Measurements from ENCODE around the gene BOLA1. TPM values are rescaled to one million over a fixed set of nuclear protein-coding genes. Genes with fewer than 3 reads are reported as not detected.
A peak's percentile ranks its signal among the peaks of the same experiment; 100 is the strongest.
"Not testable (repeated sequence)": the region's sequence is repeated elsewhere in the genome, so short reads cannot be mapped to it uniquely, and the experiment has no call there.

Gene BOLA1
- total RNA-seq, 1 experiment from 2014 or later, result 33.7 TPM

DNA sequence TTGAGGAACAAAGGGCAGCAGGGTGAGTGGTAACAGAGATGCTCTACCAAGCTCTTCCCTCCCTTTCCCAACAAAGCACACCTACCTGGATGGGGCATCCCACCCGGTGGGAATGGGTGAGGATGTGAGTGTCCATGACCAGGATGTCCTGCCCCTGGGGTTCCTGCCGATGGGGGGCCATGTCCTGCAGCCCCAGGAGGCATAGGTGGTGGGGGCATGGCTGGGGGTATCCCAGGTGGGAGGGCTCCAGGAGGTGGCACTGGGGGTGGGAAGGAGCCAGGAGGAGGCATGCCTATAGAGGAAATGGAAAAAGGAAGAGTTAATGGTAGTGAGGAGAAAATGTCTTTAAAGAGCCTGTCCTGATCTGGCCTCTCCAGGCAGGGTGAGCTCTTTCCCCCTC lies 26.4 kb downstream of the BOLA1 start:
- in situ Hi-C loops (cut with HindIII; ENCODE audit: low pct_unique_long_range_greater_than_20kb, low sequenced_read_pairs), result no loop called here
- no peak for DNase-seq (ENCODE audit: low read depth)

DNA sequence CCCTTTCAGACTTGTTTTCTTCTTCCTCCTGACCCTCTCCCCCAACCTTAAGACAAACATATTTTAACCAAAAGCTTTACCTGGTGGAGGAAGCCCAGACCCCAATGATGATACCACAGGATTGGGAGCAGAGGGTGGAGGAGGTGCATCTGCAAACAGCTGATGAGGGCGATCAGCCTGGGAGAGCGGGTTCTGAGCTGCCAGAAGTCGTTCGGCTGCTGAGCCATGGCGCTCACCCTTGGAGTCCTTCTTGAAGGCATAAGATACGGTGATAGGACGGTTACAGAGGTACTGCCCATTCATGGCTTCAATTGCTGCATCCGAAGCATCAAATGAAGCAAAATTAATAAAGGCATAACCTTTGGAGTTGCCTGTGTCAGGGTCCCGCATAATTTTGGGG lies 26.9 kb downstream of the BOLA1 start:
- DNase-seq (ENCODE audit: low read depth), result no peak
- in situ Hi-C loops (cut with HindIII; ENCODE audit: low pct_unique_long_range_greater_than_20kb, low sequenced_read_pairs), result no loop called here

DNA sequence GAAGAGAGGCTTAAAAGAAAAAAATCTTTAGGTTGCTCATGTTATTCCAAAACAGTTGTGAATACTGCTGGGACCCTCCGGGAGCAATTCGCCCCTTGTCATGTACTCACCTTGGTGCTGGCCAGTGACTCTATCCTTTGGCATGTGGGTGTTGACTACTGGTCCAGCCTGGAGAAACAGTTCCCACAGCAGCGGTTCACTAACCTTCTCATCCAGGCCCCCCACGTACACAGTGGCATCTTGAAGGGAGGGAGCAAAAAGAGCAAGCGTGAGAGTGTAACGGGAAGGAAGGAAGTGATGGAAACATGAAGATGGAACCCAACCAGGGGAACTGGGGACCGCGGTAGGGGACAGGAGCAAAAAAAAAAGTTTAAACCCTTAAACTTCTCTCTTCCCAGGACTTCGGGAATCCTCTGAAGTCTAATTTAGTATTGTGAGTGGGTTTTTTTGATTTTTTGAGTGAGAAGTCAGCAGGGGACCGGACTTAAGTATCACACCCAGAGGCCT lies 27.7 kb downstream of the BOLA1 start:
- in situ Hi-C loops (cut with HindIII; ENCODE audit: low pct_unique_long_range_greater_than_20kb, low sequenced_read_pairs), result no loop called here
- DNase-seq (ENCODE audit: low read depth), result no peak

DNA sequence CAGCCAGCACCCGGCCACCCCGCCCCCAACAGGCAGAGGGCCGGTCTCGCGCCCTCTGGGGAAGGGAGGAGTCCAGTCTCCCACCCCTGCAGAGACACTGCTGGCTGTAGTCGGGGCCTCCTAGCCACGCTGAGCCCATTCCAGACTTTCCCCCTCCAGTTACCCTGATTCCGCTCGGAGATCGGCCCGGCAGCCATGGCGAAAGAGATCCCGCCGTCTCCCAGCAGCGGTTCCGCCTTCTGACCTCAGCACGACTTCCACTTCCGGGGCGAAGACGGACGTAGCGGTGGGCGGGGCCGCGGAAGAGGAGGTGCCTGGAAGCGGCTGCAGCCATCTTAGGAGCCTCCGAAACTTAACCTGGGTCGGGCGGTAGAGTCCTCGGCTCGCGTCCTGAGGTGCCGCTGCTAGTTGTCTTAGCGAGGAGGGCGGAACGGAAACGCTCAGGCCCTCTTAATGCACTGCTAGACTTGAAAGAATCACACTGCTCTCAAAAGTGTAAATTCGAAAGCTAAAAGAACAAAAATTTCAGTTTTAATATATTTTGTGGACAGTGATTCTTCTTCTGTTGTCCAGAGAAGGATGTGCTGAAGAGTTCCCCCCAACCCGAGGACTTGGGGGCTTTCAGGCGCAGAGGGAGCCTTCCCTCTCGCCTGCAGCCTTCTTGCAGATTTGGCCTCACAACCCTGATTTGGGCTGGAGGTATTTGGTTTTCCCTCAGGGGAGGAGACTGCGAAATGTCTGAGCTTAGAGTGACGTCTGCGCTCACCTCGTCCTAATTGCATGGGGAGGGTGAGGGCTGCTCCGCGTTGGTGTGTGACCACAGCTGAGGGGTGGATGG lies 28.4 kb downstream of the BOLA1 start, which contains the start of gene SF3B4:
Gene SF3B4, minus strand, starts transcription at position 241 of the 838 bp plus-strand sequence. Its CDS starts 44 bp downstream, at position 197.
- in situ Hi-C loops (cut with HindIII; ENCODE audit: low pct_unique_long_range_greater_than_20kb, low sequenced_read_pairs), result no loop called here
- DNase-seq (ENCODE audit: low read depth), result peak; percentile 89

DNA sequence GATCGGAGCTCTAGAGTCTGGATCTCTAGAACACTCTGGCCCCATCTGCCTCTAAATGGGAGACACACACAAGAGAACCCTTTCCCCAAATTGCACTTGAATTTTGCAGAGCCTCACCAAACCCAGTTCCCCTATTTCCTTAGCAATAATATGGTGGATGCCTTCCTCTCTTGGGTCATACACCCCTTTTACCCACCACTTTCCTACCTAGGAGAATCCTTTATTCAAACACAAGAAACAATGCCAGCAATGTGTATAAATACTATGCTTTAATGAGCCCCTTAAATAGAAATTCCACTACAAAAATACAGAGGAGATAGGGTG lies 29.0 kb downstream of the BOLA1 start:
- in situ Hi-C loops (cut with HindIII; ENCODE audit: low pct_unique_long_range_greater_than_20kb, low sequenced_read_pairs), result no loop called here
- no peak for DNase-seq (ENCODE audit: low read depth)

DNA sequence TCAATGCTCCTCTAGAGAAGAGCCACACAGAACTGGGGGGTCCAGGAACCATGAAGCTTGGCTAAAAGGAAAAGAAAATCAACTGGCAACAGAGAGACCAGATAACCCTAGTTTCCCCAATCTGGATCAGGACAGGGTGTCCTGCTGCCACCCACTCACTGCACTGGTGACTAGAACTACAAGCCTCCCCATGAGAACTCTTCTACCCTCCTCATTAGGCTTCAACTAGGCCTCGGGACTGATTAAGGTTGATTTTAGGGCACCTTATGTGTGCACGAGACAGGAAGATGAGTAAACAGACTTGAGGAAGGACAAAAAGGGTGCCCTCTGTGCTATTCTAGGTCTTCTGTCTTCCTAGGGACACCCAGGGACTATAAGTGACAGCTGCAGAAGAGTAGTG lies 30.5 kb downstream of the BOLA1 start:
- in situ Hi-C loops (cut with HindIII; ENCODE audit: low pct_unique_long_range_greater_than_20kb, low sequenced_read_pairs), result no loop called here

DNA sequence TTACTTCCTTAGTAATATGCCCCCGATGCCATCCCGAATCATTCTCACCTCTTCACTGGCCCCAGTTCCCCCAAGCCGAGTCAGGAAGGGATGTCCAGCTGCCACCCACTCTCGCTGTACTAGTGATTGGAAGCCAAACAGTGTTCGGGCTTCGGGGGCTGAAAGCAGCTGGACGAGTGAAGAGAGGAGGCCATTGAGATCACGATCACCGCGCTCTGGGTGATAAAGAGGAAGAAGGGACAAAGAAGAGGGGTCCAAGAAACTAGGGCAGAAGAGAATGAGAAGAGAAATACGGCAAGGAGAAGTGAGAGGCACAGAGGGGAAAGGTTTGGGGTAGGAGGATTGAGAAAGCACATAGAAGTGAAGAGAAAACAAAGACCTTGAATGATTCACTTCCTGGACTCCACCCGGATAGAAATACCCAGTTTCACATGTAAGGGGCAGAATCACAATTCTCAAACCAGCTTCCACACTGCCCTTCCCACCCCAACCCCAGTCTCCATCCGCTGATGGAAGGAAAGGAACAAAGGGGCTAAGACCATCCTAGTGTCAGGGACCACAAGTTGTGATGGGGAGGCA lies 31.9 kb downstream of the BOLA1 start:
- no peak for DNase-seq (ENCODE audit: low read depth)

More for the DNA sequence above, 30.5 kb downstream of the BOLA1 start:
- no peak for DNase-seq (ENCODE audit: low read depth)

DNA sequence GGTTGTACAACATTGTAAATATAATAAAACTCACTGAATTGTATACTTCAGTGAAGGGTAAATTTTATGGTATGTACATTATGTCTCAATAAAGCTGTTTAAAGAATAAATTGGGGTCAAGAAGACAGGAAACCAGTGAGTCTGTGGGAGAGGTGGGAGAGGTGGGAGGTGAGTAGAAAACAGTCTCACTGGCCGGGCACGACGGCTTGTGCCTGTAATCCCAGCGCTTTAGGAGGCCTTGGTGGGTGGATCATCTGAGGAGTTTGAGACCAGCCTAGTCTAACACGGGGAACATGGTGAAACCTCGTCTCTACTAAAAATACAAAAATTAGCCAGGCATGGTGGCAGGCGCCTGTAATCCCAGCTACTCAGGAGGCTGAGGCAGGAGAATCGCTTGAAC lies 33.1 kb downstream of the BOLA1 start:
- in situ Hi-C loops (cut with HindIII; ENCODE audit: low pct_unique_long_range_greater_than_20kb, low sequenced_read_pairs), result no loop called here
- DNase-seq (ENCODE audit: low read depth), result no peak

More for the DNA sequence above, 31.9 kb downstream of the BOLA1 start:
- in situ Hi-C loops (cut with HindIII; ENCODE audit: low pct_unique_long_range_greater_than_20kb, low sequenced_read_pairs), result no loop called here

DNA sequence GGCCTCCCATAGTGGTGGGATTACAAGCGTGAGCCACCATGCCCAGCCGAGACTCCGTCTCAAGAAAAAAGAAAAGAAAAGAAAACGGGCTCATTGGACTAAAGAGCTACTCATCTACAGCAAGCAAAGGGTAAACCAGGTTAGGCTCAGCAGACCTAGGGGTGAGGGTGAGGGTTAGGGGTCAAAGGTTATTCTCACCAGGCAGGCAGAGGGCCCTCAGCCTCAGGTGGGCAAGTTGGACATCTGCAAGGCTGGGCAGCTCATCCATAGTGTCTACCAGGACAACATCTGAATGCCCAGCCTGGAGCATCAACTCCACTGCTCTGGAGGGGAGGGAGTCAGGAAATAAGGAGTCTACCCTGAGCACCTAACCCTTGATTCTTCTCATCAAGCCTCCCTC lies 33.8 kb downstream of the BOLA1 start:
- DNase-seq (ENCODE audit: low read depth), result no peak
- in situ Hi-C loops (cut with HindIII; ENCODE audit: low pct_unique_long_range_greater_than_20kb, low sequenced_read_pairs), result no loop called here

DNA sequence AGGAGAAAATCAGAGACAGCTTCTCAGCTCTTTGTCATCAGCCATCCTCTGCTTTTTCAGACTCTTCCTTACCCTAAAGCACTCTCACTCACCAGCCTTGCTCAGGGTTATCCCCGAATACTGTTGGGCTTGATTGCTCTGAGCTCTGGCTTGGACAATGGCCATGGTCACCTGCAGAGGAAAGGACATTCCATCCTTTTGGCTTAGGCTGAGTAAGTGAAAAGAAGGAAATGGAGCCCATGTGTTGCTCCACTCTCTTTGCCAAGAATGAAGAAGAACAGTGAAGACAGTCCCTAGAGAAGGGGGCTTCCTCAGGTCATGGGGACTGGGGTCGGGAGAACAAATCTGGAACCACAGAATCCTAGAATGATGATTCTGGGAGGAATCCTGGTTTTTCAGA lies 35.0 kb downstream of the BOLA1 start:
- in situ Hi-C loops (cut with HindIII; ENCODE audit: low pct_unique_long_range_greater_than_20kb, low sequenced_read_pairs), result no loop called here

DNA sequence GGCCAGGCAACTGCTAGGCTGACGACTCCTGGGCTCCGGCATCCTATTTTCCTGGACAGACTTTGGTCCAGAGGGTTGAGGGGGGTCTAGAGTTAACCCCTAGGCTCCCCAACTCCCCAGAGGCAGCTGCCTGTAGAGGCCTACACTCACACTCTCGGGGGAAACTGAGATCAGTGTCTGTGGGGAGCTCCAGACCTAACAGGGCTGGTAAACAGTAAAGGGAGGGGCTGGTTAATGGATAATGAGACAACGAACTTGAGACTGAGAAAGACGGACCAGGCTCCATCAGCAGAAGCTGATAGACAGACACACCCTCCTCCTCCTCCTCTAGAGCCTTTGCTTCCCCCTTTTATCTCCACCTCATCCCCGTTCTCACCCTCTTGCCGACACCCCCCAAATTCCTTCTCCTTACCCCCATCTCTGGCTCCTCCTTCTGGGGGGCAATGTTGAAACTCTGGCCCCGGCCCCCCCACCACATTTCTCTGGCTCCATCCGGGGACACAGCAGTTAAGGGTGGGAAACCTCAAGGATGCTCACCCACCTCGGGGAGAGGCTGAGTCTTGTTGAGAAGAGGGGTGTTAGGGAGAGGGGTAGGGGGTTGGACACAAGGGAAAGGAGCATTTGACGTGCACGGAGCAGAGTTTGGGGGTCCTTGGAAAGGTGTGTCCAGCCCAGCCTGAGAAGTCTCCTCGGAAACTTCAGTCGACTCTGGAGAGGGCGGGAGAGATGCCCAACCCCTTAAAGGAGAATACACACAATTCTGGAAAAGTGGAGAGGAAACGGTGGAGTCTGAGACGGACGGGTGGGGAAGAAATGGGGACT lies 37.0 kb downstream of the BOLA1 start, which contains the start of gene MTMR11:
Gene MTMR11, minus strand, starts transcription at position 710 of the 822 bp plus-strand sequence. Its CDS starts 232 bp downstream, at position 478.
- in situ Hi-C loops (cut with HindIII; ENCODE audit: low pct_unique_long_range_greater_than_20kb, low sequenced_read_pairs), result no loop called here
- DNase-seq (ENCODE audit: low read depth), result peak; percentile 61

More for the DNA sequence above, 35.0 kb downstream of the BOLA1 start:
- no peak for DNase-seq (ENCODE audit: low read depth)

DNA sequence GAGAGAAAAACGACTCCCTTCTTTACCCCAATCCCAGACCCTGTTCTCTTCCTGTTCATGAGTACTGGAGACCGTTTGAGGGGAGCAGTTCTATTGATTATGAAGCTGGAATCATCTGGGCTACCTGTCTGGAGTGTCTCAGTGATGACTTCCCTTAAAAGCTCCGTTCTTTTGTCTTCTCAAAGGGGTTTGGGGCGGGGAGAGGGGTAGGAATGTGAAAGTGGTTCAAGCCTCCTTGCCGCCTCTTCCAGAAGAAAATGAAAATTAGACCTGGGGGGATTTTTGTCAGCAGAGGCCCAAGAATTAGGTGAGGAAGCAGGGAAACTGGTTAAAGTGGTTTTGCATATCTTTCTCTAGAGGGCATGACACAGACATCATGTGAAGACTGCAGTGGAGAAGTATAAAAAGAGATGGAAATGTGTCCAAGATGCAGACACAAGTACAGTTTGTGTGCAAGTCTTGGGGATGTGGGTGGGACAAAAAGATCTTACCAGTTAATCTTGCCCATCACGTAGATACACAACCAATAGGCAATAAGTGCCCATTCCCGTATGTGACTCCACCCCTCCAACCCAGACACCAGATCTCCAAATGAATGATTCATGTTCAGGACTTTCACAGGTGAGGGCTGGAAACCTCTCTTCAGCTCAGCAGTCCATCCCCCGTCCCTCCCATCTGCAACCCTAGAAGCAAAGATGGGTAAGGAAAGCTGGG lies 37.8 kb downstream of the BOLA1 start:
- DNase-seq (ENCODE audit: low read depth), result peak; percentile 84
- in situ Hi-C loops (cut with HindIII; ENCODE audit: low pct_unique_long_range_greater_than_20kb, low sequenced_read_pairs), result no loop called here

DNA sequence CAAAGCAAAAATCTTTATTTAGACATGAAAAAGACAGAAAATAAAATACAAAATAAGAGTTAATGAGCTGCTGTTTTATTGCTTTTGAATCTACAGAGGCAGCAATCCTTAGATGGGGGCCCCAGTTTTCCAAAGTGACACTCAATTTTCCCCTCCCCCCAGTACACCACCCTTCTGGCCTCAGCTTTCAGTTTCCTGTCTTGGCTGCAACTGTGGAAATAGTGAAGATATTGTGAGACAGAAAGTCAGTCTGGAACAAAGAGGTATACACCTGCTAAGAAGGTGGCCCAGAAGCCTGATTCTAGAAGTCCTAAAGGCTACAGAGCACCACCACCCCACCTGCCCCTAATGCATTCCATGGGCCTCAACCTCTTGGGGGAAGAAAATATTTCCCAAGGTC lies 38.4 kb downstream of the BOLA1 start:
- in situ Hi-C loops (cut with HindIII; ENCODE audit: low pct_unique_long_range_greater_than_20kb, low sequenced_read_pairs), result no loop called here
- DNase-seq (ENCODE audit: low read depth), result no peak

DNA sequence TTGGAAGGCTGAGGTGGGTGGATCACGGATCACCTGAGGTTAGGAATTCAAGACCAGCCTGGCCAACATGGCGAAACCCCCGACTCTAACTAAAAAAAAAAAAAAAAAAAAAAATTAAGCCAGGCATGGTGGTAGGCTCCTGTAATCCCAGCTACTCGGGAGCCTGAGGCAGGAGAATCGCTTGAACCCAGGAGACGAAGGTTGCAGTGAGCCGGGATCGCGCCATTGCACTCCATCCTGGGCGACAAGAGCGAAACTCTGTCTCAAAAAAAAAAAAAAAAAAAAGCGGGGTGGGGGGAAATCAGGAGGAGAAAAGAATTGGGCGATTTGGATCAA lies 39.3 kb downstream of the BOLA1 start:
- DNase-seq (ENCODE audit: low read depth); in situ Hi-C loops (cut with HindIII; ENCODE audit: low pct_unique_long_range_greater_than_20kb, low sequenced_read_pairs): not testable (repeated sequence)

DNA sequence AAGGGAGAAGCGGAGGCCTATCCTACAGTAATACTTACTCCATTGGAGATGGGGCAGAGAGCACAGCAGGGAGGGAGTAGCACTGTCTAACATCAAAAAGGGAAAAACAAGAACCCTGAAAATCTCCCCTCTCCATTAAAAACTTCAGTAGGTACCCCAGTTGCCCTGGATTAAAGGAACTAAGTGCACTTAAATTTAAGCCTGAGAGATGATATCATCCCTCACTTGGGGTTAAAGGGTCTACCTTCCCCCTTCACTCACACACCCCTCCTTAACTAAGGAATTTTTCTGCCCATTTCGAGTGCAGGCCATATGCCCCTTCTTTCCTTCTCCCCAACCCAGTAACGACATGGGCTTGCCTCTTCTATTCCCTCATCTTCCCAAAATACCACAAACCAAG lies 41.1 kb downstream of the BOLA1 start:
- in situ Hi-C loops (cut with HindIII; ENCODE audit: low pct_unique_long_range_greater_than_20kb, low sequenced_read_pairs), result no loop called here
- DNase-seq (ENCODE audit: low read depth), result no peak

DNA sequence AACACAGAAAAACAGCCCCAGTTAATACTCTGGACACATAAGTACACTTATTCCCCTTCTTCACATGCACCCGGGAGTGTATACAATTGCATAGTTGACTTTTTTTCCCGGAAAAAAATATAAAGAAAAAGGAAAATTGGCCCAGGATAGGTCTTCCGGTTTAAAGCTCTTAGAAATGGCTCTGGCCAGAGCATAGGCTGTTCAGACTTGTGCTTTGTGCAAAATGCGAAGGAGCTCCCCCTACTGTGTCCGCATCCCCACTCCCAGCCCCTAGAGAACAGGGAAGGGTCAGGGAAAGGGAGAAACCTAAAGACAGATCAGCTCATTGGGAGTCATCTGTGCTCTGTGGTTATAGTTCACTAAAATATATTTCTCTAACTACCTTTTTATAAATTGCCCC lies 42.8 kb downstream of the BOLA1 start:
- in situ Hi-C loops (cut with HindIII; ENCODE audit: low pct_unique_long_range_greater_than_20kb, low sequenced_read_pairs), result no loop called here

DNA sequence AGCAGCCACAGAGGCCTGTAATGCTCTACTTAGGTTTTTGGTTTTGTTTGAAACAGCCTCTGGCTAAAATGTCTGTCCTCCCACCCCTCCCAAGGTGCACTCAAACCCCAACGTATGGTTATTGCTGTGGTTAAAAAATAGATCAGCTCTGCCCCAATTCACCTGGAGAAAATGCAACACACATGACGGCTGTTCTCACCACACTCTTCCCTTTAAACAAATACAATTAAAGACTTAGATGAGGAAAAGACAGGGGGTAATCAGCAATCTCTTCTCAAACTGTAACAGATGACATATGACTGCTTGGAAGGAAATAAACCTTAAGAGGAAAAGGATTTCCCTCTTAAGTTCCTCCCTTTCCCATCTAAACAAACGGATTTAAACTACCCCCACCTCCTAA lies 43.5 kb downstream of the BOLA1 start:
- DNase-seq (ENCODE audit: low read depth), result no peak
- in situ Hi-C loops (cut with HindIII; ENCODE audit: low pct_unique_long_range_greater_than_20kb, low sequenced_read_pairs), result no loop called here

More for the DNA sequence above, 42.8 kb downstream of the BOLA1 start:
- no peak for DNase-seq (ENCODE audit: low read depth)

DNA sequence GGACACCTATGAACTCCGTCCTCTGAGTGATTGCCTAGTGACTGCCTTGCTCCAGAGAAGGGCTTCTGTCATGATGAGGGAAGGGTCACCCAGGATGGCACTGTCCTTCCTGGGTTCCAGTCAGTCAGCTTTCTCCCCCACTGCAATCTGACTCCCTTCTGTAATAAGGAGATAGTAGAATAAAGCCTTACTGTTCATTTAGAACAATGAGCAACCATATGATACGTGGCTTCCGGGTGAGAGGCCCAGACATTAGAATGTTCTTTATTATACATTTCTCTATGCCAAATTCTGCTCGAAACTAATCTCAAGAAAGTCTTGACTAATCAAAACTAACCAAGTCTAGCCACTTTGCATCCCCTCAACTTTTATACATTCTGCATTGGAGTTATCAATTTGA lies 45.8 kb downstream of the BOLA1 start:
- in situ Hi-C loops (cut with HindIII; ENCODE audit: low pct_unique_long_range_greater_than_20kb, low sequenced_read_pairs), result no loop called here
- DNase-seq (ENCODE audit: low read depth), result no peak
